GM23338 (cell line): Measurements from ENCODE around the gene SMURF2. TPM values are rescaled to one million over a fixed set of nuclear protein-coding genes. Genes with fewer than 3 reads are reported as not detected.

Experiments
- ATAC-seq: fragments of 200-7000 bp; cut with Tn5 transposase; 3 replicates; pipeline ENCODE4 v1.9.1; 2020
- DNase-seq: peaks from one replicate; pipeline ENCODE4 v3.0.0-alpha.2; 2015; ENCODE audit warnings: low spot score
- H2AFZ ChIP-seq: fragments of 200-600 bp; sonication (generic); 2 replicates; pipeline ENCODE4 v1.8.0; 2016; ENCODE audit warnings: antibody characterized with exemption, mild to moderate bottlenecking, moderate library complexity
- H3F3A ChIP-seq: fragments of 200-600 bp; sonication (generic); replicated peaks from 2 replicates; pipeline ENCODE4 v1.8.0; 2017; ENCODE audit warnings: antibody characterized with exemption, mixed run types, low read depth
- H3K27ac ChIP-seq: fragments of 200-600 bp; sonication (generic); 2 replicates; pipeline ENCODE4 v1.6.1; 2016; ENCODE audit warnings: low read depth
- H3K27me3 ChIP-seq: fragments of 200-600 bp; sonication (generic); 2 replicates; pipeline ENCODE4 v1.8.0; 2016; ENCODE audit warnings: mild to moderate bottlenecking, mixed run types, moderate library complexity; ENCODE audit not compliant: insufficient read depth
- H3K36me3 ChIP-seq: fragments of 200-600 bp; sonication (generic); 2 replicates; pipeline ENCODE4 v1.8.0; 2016; ENCODE audit warnings: mild to moderate bottlenecking; ENCODE audit not compliant: insufficient read depth
- H3K4me1 ChIP-seq: fragments of 200-600 bp; sonication (generic); 2 replicates; pipeline ENCODE4 v1.8.0; 2016; ENCODE audit warnings: mild to moderate bottlenecking, moderate library complexity; ENCODE audit not compliant: insufficient read depth
- H3K4me2 ChIP-seq: fragments of 200-600 bp; sonication (generic); 2 replicates; pipeline ENCODE4 v1.7.1; 2017; ENCODE audit warnings: mixed run types
- H3K4me3 ChIP-seq: fragments of 200-600 bp; sonication (generic); 2 replicates; pipeline ENCODE4 v1.6.1; 2016; ENCODE audit warnings: mixed run types
- H3K79me2 ChIP-seq: fragments of 200-600 bp; sonication (generic); replicated peaks from 2 replicates; pipeline ENCODE4 v1.8.0; 2017; ENCODE audit warnings: mild to moderate bottlenecking; ENCODE audit not compliant: insufficient read depth
- H3K9me2 ChIP-seq: fragments of 200-600 bp; sonication (generic); 2 replicates; pipeline ENCODE4 v1.8.0; 2017; ENCODE audit not compliant: insufficient read depth
- H4K20me1 ChIP-seq: fragments of 200-600 bp; sonication (generic); replicated peaks from 2 replicates; pipeline ENCODE4 v1.8.0; 2017; ENCODE audit warnings: mild to moderate bottlenecking; ENCODE audit not compliant: insufficient read depth
- H3K27ac Mint-ChIP-seq: 2 replicates; pipeline ENCODE4 v1.8.0; 2020; ENCODE audit warnings: inconsistent platforms, mild to moderate bottlenecking, moderate library complexity, mixed read lengths
- H3K27me3 Mint-ChIP-seq: 3 replicates; pipeline ENCODE4 v1.8.0; 2022; ENCODE audit warnings: low read depth, mild to moderate bottlenecking, moderate library complexity, mixed read lengths, inconsistent platforms; ENCODE audit not compliant: insufficient read depth, poor library complexity
- H3K36me3 Mint-ChIP-seq: 3 replicates; pipeline ENCODE4 v1.8.0; 2021; ENCODE audit warnings: low read depth, mild to moderate bottlenecking, inconsistent platforms, moderate library complexity, mixed read lengths
- H3K4me1 Mint-ChIP-seq: 3 replicates; pipeline ENCODE4 v1.8.0; 2020; ENCODE audit warnings: mild to moderate bottlenecking, inconsistent platforms, mixed read lengths
- H3K4me3 Mint-ChIP-seq: 3 replicates; pipeline ENCODE4 v1.8.0; 2021; ENCODE audit warnings: moderate library complexity, mild to moderate bottlenecking, inconsistent platforms, mixed read lengths
- H3K9me3 Mint-ChIP-seq: 3 replicates; pipeline ENCODE4 v1.8.0; 2020; ENCODE audit warnings: moderate library complexity, mild to moderate bottlenecking, inconsistent platforms, mixed read lengths
- ETS1 ChIP-seq: IDR thresholded peaks from 2 replicates; pipeline ENCODE4 v1.6.1; 2016; ENCODE audit warnings: antibody characterized with exemption
- EZH2 ChIP-seq: fragments of 200-600 bp; sonication (generic); IDR thresholded peaks from one replicate; pipeline ENCODE4 v1.8.0; 2017; ENCODE audit warnings: antibody characterized with exemption, mild to moderate bottlenecking, low read depth; ENCODE audit not compliant: unreplicated experiment
- POLR2AphosphoS5 ChIP-seq: IDR thresholded peaks from 2 replicates; pipeline ENCODE4 v1.6.1; 2016; ENCODE audit warnings: antibody characterized with exemption, low read depth
- STAT1 ChIP-seq: IDR thresholded peaks from one replicate; pipeline ENCODE4 v1.6.1; 2016; ENCODE audit warnings: antibody characterized with exemption; ENCODE audit not compliant: unreplicated experiment
- ZNF114 ChIP-seq: fragments of 250-450 bp; sonication (Bioruptor Pico); IDR thresholded peaks from 2 replicates; pipeline ENCODE4 v1.5.0; 2020; ENCODE audit warnings: mild to moderate bottlenecking, moderate library complexity
- polyA plus RNA-seq: library from polyadenylated mRNA; unstranded; fragments of >200 nt; fragmentation: Nextera tagmentation; extraction: Ambion mirVana; gene quantifications from 2 replicates; pipeline ENCODE4 v1.2.1, GENCODE V29; 2016
- total RNA-seq: library from RNA; depleted of rRNA; stranded (reverse); fragments of >200 nt; shearing (Covaris generic); gene quantifications from 2 replicates; pipeline ENCODE4 v1.2.3, GENCODE V29; 2014
- TF ChIP-seq, protein P1 (sequence below): fragments of 250-450 bp; sonication (Bioruptor Pico); IDR thresholded peaks from 2 replicates; pipeline ENCODE4 v1.5.0; 2020; ENCODE audit warnings: mild to moderate bottlenecking, moderate library complexity

The SMURF2 gene
- total and polyA plus RNA-seq, 2 experiments from 2014 or later, result 12.1 to 29.6 TPM

DNA sequence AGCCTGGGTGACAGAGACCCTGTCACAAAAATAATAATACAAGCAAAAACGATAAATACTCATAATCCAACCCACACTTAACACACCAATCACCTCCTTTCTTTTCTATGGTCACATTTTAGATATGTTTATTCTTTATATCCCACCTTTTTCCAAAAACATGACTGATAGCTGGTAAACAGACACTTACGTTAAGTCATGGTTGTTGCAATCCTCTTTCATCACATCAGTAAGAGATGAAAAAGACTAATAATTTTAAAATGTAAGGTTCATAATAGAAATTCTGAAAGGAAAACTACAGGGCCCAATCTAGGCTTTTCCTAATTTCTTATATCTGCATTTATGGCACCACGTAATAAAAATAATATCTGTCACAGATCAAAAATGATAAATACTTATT is 10.2 kb downstream of the SMURF2 start (continued):
- TF ChIP-seq, protein P1, sequence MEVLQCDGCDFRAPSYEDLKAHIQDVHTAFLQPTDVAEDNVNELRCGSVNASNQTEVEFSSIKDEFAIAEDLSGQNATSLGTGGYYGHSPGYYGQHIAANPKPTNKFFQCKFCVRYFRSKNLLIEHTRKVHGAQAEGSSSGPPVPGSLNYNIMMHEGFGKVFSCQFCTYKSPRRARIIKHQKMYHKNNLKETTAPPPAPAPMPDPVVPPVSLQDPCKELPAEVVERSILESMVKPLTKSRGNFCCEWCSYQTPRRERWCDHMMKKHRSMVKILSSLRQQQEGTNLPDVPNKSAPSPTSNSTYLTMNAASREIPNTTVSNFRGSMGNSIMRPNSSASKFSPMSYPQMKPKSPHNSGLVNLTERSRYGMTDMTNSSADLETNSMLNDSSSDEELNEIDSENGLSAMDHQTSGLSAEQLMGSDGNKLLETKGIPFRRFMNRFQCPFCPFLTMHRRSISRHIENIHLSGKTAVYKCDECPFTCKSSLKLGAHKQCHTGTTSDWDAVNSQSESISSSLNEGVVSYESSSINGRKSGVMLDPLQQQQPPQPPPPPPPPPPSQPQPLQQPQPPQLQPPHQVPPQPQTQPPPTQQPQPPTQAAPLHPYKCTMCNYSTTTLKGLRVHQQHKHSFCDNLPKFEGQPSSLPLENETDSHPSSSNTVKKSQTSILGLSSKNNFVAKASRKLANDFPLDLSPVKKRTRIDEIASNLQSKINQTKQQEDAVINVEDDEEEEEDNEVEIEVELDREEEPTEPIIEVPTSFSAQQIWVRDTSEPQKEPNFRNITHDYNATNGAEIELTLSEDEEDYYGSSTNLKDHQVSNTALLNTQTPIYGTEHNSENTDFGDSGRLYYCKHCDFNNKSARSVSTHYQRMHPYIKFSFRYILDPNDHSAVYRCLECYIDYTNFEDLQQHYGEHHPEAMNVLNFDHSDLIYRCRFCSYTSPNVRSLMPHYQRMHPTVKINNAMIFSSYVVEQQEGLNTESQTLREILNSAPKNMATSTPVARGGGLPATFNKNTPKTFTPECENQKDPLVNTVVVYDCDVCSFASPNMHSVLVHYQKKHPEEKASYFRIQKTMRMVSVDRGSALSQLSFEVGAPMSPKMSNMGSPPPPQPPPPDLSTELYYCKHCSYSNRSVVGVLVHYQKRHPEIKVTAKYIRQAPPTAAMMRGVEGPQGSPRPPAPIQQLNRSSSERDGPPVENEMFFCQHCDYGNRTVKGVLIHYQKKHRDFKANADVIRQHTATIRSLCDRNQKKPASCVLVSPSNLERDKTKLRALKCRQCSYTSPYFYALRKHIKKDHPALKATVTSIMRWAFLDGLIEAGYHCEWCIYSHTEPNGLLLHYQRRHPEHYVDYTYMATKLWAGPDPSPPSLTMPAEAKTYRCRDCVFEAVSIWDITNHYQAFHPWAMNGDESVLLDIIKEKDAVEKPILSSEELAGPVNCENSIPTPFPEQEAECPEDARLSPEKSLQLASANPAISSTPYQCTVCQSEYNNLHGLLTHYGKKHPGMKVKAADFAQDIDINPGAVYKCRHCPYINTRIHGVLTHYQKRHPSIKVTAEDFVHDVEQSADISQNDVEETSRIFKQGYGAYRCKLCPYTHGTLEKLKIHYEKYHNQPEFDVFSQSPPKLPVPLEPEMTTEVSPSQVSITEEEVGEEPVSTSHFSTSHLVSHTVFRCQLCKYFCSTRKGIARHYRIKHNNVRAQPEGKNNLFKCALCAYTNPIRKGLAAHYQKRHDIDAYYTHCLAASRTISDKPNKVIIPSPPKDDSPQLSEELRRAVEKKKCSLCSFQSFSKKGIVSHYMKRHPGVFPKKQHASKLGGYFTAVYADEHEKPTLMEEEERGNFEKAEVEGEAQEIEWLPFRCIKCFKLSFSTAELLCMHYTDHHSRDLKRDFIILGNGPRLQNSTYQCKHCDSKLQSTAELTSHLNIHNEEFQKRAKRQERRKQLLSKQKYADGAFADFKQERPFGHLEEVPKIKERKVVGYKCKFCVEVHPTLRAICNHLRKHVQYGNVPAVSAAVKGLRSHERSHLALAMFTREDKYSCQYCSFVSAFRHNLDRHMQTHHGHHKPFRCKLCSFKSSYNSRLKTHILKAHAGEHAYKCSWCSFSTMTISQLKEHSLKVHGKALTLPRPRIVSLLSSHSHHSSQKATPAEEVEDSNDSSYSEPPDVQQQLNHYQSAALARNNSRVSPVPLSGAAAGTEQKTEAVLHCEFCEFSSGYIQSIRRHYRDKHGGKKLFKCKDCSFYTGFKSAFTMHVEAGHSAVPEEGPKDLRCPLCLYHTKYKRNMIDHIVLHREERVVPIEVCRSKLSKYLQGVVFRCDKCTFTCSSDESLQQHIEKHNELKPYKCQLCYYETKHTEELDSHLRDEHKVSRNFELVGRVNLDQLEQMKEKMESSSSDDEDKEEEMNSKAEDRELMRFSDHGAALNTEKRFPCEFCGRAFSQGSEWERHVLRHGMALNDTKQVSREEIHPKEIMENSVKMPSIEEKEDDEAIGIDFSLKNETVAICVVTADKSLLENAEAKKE (CRISPR knock-in tag), result no peak
- TF ChIP-seq ETS1 (no peak), ZNF114 (CRISPR knock-in tag) (no peak)

- ATAC-seq, result no peak
- Mint-ChIP-seq H3K36me3 (peaks cover 3% of the 10 kb centered on the region; the same call in 2 of the 3 replicates), H3K4me1 (peaks cover 6% of the 10 kb centered on the region; the same call in 2 of the 3 replicates), H3K9me3 (no peaks in the 10 kb centered on the region), H3K4me3 (no peak overlapping the region), H3K27me3 (no peaks in the 10 kb centered on the region), H3K27ac (no peak overlapping the region)
- DNase-seq, result no peak
- Histone ChIP-seq H3K9me2 (no peaks in the 10 kb centered on the region), H3K4me2 (no peak overlapping the region), H3K79me2 (peaks cover 94% of the 10 kb centered on the region), H3K27ac (no peak overlapping the region), H3K27me3 (no peaks in the 10 kb centered on the region), H3K4me1 (no peaks in the 10 kb centered on the region), H3K4me3 (no peak overlapping the region), H2AFZ (no peak overlapping the region), H3F3A (no peaks in the 10 kb centered on the region), H4K20me1 (peaks cover 14% of the 10 kb centered on the region), H3K36me3 (no peaks in the 10 kb centered on the region)
- TF ChIP-seq STAT1 (no peak), POLR2AphosphoS5 (no peak), EZH2 (no peak)
Measured at GRCh38 chr17:64648234-64648633, 13.9 kb downstream of the SMURF2 start.
